HEK293T (cell line): ENCODE results near the gene POLR3A.

ENCODE experiments used
- BHLHE40 ChIP-seq: fragments of 450-650 bp; IDR thresholded peaks from 2 replicates; pipeline ENCODE4 v1.6.1; 2016; ENCODE audit warnings: mild to moderate bottlenecking, moderate library complexity, borderline replicate concordance
- ELF4 ChIP-seq: fragments of 450-650 bp; IDR thresholded peaks from 2 replicates; pipeline ENCODE4 v1.6.1; 2017; ENCODE audit warnings: antibody characterized with exemption
- FOXA1 ChIP-seq: fragments of 450-650 bp; IDR thresholded peaks from 2 replicates; pipeline ENCODE4 v1.6.1; 2016; ENCODE audit warnings: mild to moderate bottlenecking
- FOXK2 ChIP-seq: fragments of 450-650 bp; IDR thresholded peaks from 2 replicates; pipeline ENCODE4 v1.6.1; 2016; ENCODE audit warnings: mild to moderate bottlenecking
- L3MBTL2 ChIP-seq: fragments of 450-650 bp; conservative IDR thresholded peaks from 2 replicates; pipeline ENCODE4 v1.6.1; 2016; ENCODE audit warnings: mild to moderate bottlenecking
- PKNOX1 ChIP-seq: fragments of 450-650 bp; IDR thresholded peaks from 2 replicates; pipeline ENCODE4 v1.6.1; 2016
- SP1 ChIP-seq: fragments of 450-650 bp; IDR thresholded peaks from 2 replicates; pipeline ENCODE4 v1.6.1; 2017
- SUZ12 ChIP-seq: fragments of 450-650 bp; IDR thresholded peaks from 2 replicates; pipeline ENCODE4 v1.6.1; 2016; ENCODE audit warnings: mild to moderate bottlenecking
- ZNF384 ChIP-seq: fragments of 450-650 bp; IDR thresholded peaks from 2 replicates; pipeline ENCODE4 v1.6.1; 2016

DNA sequence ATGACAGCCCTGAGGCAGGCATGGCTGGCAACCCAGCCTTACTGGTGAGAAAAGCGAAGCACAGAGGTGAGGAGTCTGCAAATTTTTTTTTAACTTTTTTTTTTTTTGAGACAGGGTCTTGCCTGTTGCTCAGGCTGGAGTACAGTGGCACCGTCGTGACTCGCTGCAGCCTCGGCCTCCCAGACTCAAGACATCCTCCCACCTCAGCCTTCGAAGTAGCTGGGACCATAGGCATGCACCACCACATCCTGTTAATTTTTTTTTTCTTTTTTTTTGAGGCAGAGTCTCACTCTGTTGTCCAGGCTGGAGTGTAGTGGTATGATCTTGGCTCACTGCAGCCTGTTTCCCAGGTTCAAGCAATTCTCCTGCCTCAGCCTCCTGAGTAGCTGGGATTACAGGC is 67.6 kb downstream of the POLR3A start:
- TF ChIP-seq BHLHE40, result no peak
- no peak for TF ChIP-seq ELF4
- no peak for TF ChIP-seq FOXA1
- TF ChIP-seq ZNF384, result no peak
- TF ChIP-seq PKNOX1, result no peak
- TF ChIP-seq SUZ12, result no peak
- TF ChIP-seq FOXK2, result no peak
- TF ChIP-seq SP1, result no peak
- TF ChIP-seq L3MBTL2, result no peak
